GM12865 (cell line): ENCODE results near the gene ARL13A.
"Not testable (repeated sequence)": the region's sequence is repeated elsewhere in the genome, so short reads cannot be mapped to it uniquely, and the experiment has no call there.

Experiments used
- DNase-seq: peaks from one replicate; pipeline ENCODE4 v3.0.0; 2010; ENCODE audit warnings: low read depth
- H3K4me3 ChIP-seq: 2 replicates; pipeline ENCODE4 v1.5.1; 2011; ENCODE audit warnings: mild to moderate bottlenecking, low read depth, low read length, control low read depth
- CTCF ChIP-seq: IDR thresholded peaks from 2 replicates; pipeline ENCODE4 v1.5.1; 2011; ENCODE audit warnings: low read length, control low read depth, low read depth, inconsistent platforms; ENCODE audit not compliant: insufficient read depth; ENCODE audit errors: missing control alignments

Gene ARL13A

GRCh38 chrX:100984818-100985217 lies 15.3 kb downstream of the ARL13A start:
- DNase-seq = no peak
- no peak for TF ChIP-seq CTCF
- H3K4me3 ChIP-seq = no peak overlapping the region

- H3K4me3 ChIP-seq = no peak overlapping the region
- TF ChIP-seq CTCF = no peak
- DNase-seq = no peak
Measured at GRCh38 chrX:100990139-100990538, 20.6 kb downstream of the ARL13A start.

- DNase-seq = peak; percentile 54
- no peak overlapping the region for H3K4me3 ChIP-seq
- TF ChIP-seq CTCF = no peak
Measured at GRCh38 chrX:100994352-100995281, 25.1 kb downstream of the ARL13A start.

- no peak for TF ChIP-seq CTCF
- no peak for DNase-seq
- H3K4me3 ChIP-seq = no peak overlapping the region
Measured at GRCh38 chrX:100995469-100995868, 26.0 kb downstream of the ARL13A start.

- no peak for TF ChIP-seq CTCF
- H3K4me3 ChIP-seq = no peak overlapping the region
- DNase-seq = no peak
Measured at GRCh38 chrX:100999451-100999850, 29.9 kb downstream of the ARL13A start.

GRCh38 chrX:101009090-101009489 lies 39.6 kb downstream of the ARL13A start:
- no peak for DNase-seq
- no peak overlapping the region for H3K4me3 ChIP-seq
- TF ChIP-seq CTCF = no peak

GRCh38 chrX:101012031-101012430 lies 42.5 kb downstream of the ARL13A start:
- H3K4me3 ChIP-seq, DNase-seq: not testable (repeated sequence)
